Caki2 (cell line): Measurements from ENCODE around the gene SEZ6L2. TPM values are rescaled to one million over a fixed set of nuclear protein-coding genes. Genes with fewer than 3 reads are reported as not detected.
"Not testable (repeated sequence)": the region's sequence is repeated elsewhere in the genome, so short reads cannot be mapped to it uniquely, and the experiment has no call there.

Source experiments
- DNase-seq: peaks from one replicate; pipeline ENCODE4 v3.0.0-alpha.2; 2015; ENCODE audit warnings: low read depth
- in situ Hi-C: cut with HindIII; loops from 2 replicates; pipeline ENCODE4 v1.10.0; 2016; ENCODE audit warnings: low sequenced_read_pairs, low pct_unique_long_range_greater_than_20kb, mixed read lengths
- total RNA-seq: library from RNA; depleted of rRNA; stranded (reverse); fragments of >200 nt; shearing (Covaris generic); gene quantifications from 2 replicates; pipeline ENCODE4 v1.2.3, GENCODE V29; 2014; ENCODE audit warnings: low replicate concordance

The SEZ6L2 gene
- total RNA-seq, 1 experiment from 2014 or later: 50.1 TPM

DNA sequence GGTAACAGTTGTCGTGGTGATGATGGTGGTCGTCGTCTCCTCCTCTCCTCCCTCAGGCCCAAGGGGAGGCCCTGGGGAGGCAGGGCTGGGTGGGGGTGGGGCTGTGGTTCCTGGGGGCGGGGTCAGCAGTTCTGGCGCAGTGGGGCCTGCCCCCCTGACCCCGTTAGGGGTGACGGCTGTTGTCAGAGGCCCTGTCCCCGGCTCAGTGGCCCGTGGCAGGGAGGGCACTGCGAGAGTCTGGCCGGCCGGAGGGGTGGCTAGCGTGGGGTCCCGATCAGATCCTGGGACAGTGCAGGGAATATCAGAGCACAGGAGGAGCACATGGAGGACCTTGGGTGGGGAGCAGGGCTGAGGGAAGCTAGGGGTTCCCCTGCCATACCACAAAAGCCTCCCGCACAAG is 2.5 kb downstream of the SEZ6L2 start:
- no peak for DNase-seq
- in situ Hi-C loops: no loop called here

DNA sequence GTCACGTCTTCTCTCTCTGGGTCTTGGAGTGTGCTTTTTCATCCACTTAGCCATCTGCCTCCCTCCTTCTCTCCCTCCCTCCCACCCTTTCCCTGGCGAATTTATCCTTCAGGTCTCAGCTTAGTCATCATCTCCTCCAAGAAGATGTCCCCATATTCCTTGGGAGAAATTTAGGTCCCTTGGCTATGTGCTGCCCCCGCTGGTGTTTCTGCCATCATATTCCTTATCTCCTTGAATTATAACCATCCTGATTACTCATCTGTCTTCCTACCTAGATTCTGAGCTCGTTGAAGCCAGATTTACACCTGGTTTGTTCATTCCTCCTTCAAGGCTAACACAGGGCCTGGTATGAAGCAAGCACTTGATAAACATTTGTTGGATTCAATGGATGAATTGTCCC is 5.0 kb downstream of the SEZ6L2 start:
- in situ Hi-C loops: no loop called here
- no peak for DNase-seq

DNA sequence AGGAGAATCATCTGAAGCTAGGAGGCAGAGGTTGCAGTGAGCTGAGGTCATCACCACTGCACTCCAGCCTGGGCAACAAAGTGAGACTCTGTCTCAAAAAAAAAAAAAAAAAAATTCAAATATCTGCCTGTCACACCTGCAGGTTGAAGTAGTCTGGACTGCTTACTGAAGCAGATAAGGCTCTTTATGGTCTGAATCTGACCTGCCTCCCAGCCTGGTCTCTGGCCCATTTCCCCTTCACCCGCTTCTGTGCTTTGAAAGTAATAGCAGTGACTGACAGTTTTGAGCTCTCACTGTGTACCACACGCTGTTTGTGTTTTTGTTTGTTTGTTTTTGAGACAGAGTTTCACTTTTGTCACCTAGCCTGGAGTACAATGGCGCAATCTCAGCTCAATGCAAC is 5.8 kb downstream of the SEZ6L2 start:
- DNase-seq: no peak
- in situ Hi-C loops: no loop called here

- in situ Hi-C loops: no loop called here
- DNase-seq: no peak
Observed at GRCh38 chr16:29892458-29892813, 6.9 kb downstream of the SEZ6L2 start.

DNA sequence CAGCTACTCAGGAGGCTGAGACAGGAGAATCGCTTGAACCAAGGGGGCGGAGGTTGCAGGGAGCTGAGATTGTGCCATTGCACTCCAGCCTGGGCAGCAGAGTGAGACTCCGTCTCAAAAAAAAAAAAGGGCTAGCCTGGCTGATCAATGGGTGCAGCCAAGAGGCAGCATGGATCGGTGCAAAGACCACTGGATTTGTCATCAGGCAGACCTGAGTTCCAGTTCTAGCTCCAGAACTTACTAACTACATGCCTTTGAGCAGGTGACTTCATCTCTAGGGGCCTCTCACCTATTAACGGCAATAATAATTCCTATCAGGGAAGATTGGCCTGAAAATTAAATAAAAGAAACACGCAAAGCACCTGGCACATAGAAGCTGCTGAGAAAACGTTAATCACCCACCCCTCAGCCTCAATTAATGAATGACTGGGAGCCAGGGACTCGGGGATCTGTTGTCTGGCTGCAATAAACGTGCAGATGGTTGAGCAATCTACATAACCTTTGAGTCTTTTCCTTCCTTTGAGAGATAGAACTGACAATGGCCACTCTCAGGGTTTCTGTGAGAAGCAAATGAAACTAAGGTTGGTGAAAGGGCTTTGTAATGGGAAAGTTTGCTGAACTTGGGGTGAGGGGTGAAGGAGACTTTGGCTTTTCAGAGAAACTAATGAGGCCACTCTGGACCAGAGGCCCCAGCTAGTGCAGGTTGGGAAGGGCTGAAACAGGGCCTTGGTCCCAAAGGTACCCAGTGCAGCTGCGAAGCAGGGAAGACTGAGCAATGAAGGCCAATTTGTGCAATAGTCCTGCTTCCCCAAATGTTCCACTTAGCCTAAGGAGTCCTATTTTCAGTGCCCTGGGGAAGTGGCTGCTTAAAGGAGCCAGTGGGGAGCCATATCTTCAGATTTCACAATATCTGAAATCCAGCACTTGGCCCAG is 7.6 kb downstream of the SEZ6L2 start:
- in situ Hi-C loops: no loop called here

GRCh38 chr16:29889372-29889771 is 10.0 kb downstream of the SEZ6L2 start:
- DNase-seq, in situ Hi-C loops: not testable (repeated sequence)

More for the DNA sequence above, 7.6 kb downstream of the SEZ6L2 start:
- no peak for DNase-seq

DNA sequence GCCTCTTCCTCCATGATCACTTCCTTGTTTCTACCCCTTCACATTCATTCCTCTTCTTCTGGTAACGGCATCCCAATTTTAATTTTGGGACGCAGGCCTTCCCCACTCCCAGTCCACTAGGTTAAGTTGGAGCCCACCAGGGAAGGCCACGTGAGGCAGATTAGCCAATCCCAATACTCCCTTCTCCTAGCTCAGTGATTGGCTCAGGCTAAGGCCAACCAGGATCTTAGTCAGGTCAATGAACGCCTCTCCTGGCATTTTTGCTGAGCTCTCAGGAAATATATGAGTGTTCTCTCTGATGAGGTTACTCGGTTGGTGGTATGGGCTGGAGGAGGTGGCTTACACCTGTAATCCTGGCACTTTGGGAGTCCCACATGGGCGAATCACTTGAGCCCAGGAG is 15.4 kb downstream of the SEZ6L2 start:
- in situ Hi-C loops: no loop called here
- DNase-seq: no peak

DNA sequence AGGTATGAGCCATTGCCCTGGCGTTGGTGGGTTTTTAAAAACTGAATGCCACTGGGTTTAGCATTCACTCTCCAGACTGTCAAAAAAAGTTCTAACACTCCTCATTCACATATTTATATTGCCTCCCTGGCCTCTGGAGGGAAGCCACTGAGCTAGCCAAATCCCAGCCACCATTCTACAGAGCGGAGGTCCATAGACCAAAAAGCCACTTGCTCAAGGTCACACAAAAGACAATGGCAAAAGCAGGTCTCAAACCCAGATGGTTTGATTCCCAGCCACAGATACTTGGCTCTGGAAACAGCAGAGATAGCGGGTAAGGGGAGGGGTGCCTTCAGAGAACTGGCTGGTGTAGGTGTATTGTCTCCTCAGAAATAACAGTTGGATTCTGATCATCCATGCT is 18.3 kb downstream of the SEZ6L2 start:
- in situ Hi-C loops: no loop called here
- DNase-seq: no peak

- DNase-seq: no peak
- in situ Hi-C loops: no loop called here
Observed at GRCh38 chr16:29878172-29878571, 21.2 kb downstream of the SEZ6L2 start.

DNA sequence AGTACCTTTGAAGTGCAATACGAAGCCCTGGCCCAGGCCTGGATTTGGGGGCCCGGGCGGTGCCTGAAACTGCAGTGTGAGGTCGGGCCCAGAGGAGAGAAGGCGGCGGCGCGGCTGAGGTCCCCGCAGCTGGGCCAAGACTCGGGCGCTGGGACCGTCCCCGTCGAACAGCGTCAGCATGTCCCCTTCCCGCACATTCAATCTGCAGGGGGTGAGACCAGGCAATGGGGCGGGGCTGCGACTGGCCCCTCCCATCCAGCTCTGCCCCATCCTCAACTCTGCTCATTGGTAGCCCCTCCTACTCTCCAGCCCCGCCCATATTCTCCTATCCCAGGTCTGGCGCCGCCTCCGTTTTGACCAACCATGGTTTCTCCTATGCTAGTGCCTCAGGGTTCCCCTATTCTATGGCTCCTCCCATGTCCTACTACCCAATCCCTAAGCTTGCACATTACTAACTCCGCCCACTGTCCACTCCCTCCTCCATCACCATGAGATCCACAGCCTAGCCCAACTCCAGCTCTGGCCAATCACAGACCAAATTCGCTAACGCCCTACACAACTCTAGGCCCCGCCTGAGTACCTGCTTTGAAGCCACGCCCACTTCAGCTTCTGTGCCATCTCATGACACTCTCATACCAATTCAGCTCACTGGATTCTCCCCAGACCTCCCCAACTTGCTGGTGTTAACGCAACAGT is 21.9 kb downstream of the SEZ6L2 start:
- DNase-seq: peak; percentile 76
- in situ Hi-C loops: no loop called here

GRCh38 chr16:29876594-29877249 is 22.6 kb downstream of the SEZ6L2 start:
- in situ Hi-C loops: no loop called here
- no peak for DNase-seq

DNA sequence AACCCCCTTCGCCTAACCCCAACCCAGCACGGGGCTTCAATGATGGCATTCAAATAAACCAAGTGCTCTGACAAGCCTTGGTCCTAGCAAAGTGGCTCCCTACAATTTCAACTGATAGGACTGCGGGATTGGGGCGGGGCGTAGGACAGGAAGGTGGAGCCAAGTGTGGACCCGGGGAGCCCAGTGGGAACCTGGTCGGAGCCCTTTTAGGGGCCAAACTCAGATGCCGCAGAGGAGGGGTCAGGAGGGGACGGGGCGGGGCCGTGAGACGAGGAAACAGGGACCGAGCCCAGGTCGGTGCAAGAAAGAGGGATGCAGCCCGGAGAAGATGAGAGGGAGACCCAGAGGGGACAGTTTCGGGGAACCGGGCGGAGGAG is 23.1 kb downstream of the SEZ6L2 start:
- DNase-seq: no peak
- in situ Hi-C loops: no loop called here

DNA sequence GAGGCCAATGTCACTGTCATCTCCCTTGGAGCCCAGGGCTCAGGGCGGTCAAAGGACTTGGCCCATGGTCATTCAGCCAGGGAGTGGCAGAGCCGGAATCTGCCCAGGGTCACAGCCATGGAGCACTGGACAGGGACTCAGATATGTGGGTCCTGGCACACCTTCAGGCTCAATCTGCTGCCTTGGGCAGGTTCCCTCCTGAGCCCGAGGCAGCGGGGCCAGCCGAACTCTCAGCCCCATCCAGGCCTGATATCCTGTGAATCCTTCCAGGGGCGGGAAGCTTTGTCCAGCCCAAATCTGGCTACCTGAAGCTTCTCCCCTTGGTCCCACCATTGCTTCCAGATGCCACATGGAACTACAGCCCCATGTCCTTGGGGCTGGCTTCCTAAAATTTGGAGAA is 24.1 kb downstream of the SEZ6L2 start:
- in situ Hi-C loops: no loop called here

GRCh38 chr16:29873319-29873718 is 26.0 kb downstream of the SEZ6L2 start:
- no peak for DNase-seq
- in situ Hi-C loops: no loop called here

More for the DNA sequence above, 24.1 kb downstream of the SEZ6L2 start:
- no peak for DNase-seq

- DNase-seq: no peak
- in situ Hi-C loops: no loop called here
Observed at GRCh38 chr16:29871822-29872546, 27.4 kb downstream of the SEZ6L2 start.

GRCh38 chr16:29869067-29869466 is 30.3 kb downstream of the SEZ6L2 start:
- in situ Hi-C loops, DNase-seq: not testable (repeated sequence)

DNA sequence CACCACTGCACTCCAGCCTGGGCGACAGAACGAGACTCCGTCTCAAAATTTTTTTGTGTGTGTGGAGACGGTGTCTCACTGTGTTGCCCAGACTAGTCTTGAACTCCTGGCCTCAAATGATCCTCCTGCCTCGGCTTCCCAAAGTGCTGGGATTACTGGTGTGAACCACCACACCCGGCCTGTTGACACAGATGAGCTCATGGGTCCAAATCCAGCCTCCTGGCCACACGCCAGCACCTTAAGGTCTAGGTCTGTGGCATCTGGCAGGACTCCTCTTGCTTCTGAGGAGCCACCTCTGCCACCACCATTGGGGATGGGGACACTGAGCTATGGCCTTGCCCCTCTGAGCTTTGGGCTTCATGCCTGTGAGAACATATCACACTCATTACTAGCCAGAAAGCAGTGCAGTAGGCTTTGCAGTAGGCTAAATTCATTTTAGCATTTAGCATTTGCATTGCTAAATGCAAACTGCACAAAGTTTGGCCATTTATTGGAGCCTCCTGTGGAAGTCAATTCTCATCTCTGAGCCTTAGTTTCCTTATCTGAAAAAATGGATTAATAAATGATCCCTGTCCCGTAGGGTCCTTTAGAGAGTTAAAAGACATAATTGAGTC is 30.8 kb downstream of the SEZ6L2 start:
- DNase-seq: no peak
- in situ Hi-C loops: no loop called here

GRCh38 chr16:29864205-29864604 is 35.1 kb downstream of the SEZ6L2 start:
- DNase-seq: no peak
- in situ Hi-C loops: no loop called here
